SK-N-SH treated with all-trans-retinoic acid at 6 μM for 48 hours (cell line): ENCODE results near the gene LRAT.

ENCODE experiments used
- ARNTL ChIP-seq: fragments of 450-650 bp; formaldehyde crosslinking; IDR thresholded peaks from 2 replicates; pipeline ENCODE4 v1.5.0; 2020; ENCODE audit warnings: low read depth, mild to moderate bottlenecking, moderate library complexity, borderline replicate concordance
- BACH2 ChIP-seq: fragments of 250-450 bp; sonication (Bioruptor Pico); IDR thresholded peaks from 2 replicates; pipeline ENCODE4 v1.9.0; 2021; ENCODE audit warnings: mild to moderate bottlenecking, borderline replicate concordance
- CREB5 ChIP-seq: fragments of 250-450 bp; sonication (Bioruptor Pico); IDR thresholded peaks from 2 replicates; pipeline ENCODE4 v1.5.1; 2020; ENCODE audit warnings: low read depth, mild to moderate bottlenecking, moderate library complexity
- ISL1 ChIP-seq: fragments of 250-450 bp; sonication (Bioruptor Pico); IDR thresholded peaks from 2 replicates; pipeline ENCODE4 v2.1.2; 2022; ENCODE audit warnings: mild to moderate bottlenecking, moderate library complexity
- OSR1 ChIP-seq: fragments of 250-450 bp; sonication (Bioruptor Pico); IDR thresholded peaks from 2 replicates; pipeline ENCODE4 v1.8.0; 2022; ENCODE audit warnings: moderate library complexity, mild to moderate bottlenecking, inconsistent platforms
- RARB ChIP-seq: fragments of 250-450 bp; sonication (Bioruptor Pico); IDR thresholded peaks from 2 replicates; pipeline ENCODE4 v1.8.0; 2021; ENCODE audit warnings: mild to moderate bottlenecking, moderate library complexity
- TCF4 ChIP-seq: fragments of 250-450 bp; sonication (Bioruptor Pico); IDR thresholded peaks from 2 replicates; pipeline ENCODE4 v1.8.0; 2021; ENCODE audit warnings: mild to moderate bottlenecking, moderate library complexity, borderline replicate concordance
- TOX ChIP-seq: fragments of 250-450 bp; sonication (Bioruptor Pico); IDR thresholded peaks from 2 replicates; pipeline ENCODE4 v1.8.0; 2021; ENCODE audit warnings: mild to moderate bottlenecking, moderate library complexity, borderline replicate concordance
- TSHZ2 ChIP-seq: fragments of 250-450 bp; sonication (Bioruptor Pico); IDR thresholded peaks from 2 replicates; pipeline ENCODE4 v1.5.0; 2020; ENCODE audit warnings: mild to moderate bottlenecking, moderate library complexity
- ZFP30 ChIP-seq: fragments of 450-650 bp; formaldehyde crosslinking; IDR thresholded peaks from 2 replicates; pipeline ENCODE4 v1.5.0; 2022; ENCODE audit warnings: mild to moderate bottlenecking, moderate library complexity
- ZNF8 ChIP-seq: fragments of 450-650 bp; formaldehyde crosslinking; IDR thresholded peaks from 2 replicates; pipeline ENCODE4 v1.5.0; 2020; ENCODE audit warnings: mild to moderate bottlenecking, moderate library complexity
- TF ChIP-seq, protein P1 (sequence below): fragments of 250-450 bp; sonication (Bioruptor Pico); IDR thresholded peaks from 2 replicates; pipeline ENCODE4 v1.8.0; 2020; ENCODE audit warnings: mild to moderate bottlenecking, moderate library complexity, borderline replicate concordance

- no peak for TF ChIP-seq TOX (CRISPR knock-in tag)
- TF ChIP-seq TSHZ2, result no peak
- TF ChIP-seq, protein P1, sequence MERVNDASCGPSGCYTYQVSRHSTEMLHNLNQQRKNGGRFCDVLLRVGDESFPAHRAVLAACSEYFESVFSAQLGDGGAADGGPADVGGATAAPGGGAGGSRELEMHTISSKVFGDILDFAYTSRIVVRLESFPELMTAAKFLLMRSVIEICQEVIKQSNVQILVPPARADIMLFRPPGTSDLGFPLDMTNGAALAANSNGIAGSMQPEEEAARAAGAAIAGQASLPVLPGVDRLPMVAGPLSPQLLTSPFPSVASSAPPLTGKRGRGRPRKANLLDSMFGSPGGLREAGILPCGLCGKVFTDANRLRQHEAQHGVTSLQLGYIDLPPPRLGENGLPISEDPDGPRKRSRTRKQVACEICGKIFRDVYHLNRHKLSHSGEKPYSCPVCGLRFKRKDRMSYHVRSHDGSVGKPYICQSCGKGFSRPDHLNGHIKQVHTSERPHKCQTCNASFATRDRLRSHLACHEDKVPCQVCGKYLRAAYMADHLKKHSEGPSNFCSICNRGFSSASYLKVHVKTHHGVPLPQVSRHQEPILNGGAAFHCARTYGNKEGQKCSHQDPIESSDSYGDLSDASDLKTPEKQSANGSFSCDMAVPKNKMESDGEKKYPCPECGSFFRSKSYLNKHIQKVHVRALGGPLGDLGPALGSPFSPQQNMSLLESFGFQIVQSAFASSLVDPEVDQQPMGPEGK (CRISPR knock-in tag), result no peak
- no peak for TF ChIP-seq ZFP30 (CRISPR knock-in tag)
- no peak for TF ChIP-seq RARB (CRISPR knock-in tag)
- no peak for TF ChIP-seq OSR1
- TF ChIP-seq ISL1 (CRISPR knock-in tag), result no peak
- TF ChIP-seq ARNTL (CRISPR knock-in tag), result no peak
- TF ChIP-seq CREB5 (CRISPR knock-in tag), result no peak
- no peak for TF ChIP-seq BACH2 (CRISPR knock-in tag)
- TF ChIP-seq ZNF8, result no peak
- no peak for TF ChIP-seq TCF4 (CRISPR knock-in tag)
Observed at GRCh38 chr4:154731756-154732155, 12.0 kb upstream of the LRAT start.
